ENCODE data around the gene TMEM204. TPM values are rescaled to one million over a fixed set of nuclear protein-coding genes. Genes with fewer than 3 reads are reported as not detected.

Gene TMEM204
- total and polyA plus RNA-seq, 10 of the 15 experiments (the other 5 are each of a cell fraction or from before 2014, with no cell fraction given) = 0.05 to 0.30 (median 0.18) TPM; not detected in 7

GRCh38 chr16:1495889-1496262 is 37.6 kb upstream of the TMEM204 start:
- ChIA-PET SMC1A (ENCODE audit: uncharacterized antibody, unreplicated experiment) (no interaction called here), CTCF (no interaction called here), POLR2A (no interaction called here), RAD21 (ENCODE audit: unreplicated experiment) (no interaction called here)
- DNase-seq (ENCODE audit: low read depth, low spot score) = no peak
- TF ChIP-seq USF2 (IDR thresholded peaks at IDR 0.05; ENCODE audit: borderline replicate concordance, low read depth, low read length) (no peak), SP1 (IDR thresholded peaks at IDR 0.05; ENCODE audit: low read depth, low read length) (no peak), PAX8 (IDR thresholded peaks at IDR 0.05) (no peak), NFXL1 (IDR thresholded peaks at IDR 0.05; ENCODE audit: borderline replicate concordance) (no peak), CBX3 (IDR thresholded peaks at IDR 0.05; ENCODE audit: borderline replicate concordance, low read depth) (no peak), SMAD1 (IDR thresholded peaks at IDR 0.05; ENCODE audit: low read depth, partially characterized antibody) (no peak), EGR1 (IDR thresholded peaks at IDR 0.05; ENCODE audit: borderline replicate concordance in 1 of 2, low read depth in 2 of 2, low read length in 2 of 2) (no peak), MEF2B (IDR thresholded peaks at IDR 0.05; ENCODE audit: partially characterized antibody, poor library complexity, severe bottlenecking) (no peak), SRF (IDR thresholded peaks at IDR 0.05; ENCODE audit: low read depth in 2 of 2, low read length in 2 of 2) (no peak), ZNF24 (IDR thresholded peaks at IDR 0.05) (no peak)
- Histone ChIP-seq H4K20me1 (ENCODE audit: control insufficient read depth, insufficient read depth) (no peaks in the 10 kb centered on the region), H3K4me1 (ENCODE audit: control insufficient read depth, insufficient read depth, low read length) (peaks cover 6% of the 10 kb centered on the region), H3K9ac (ENCODE audit: control insufficient read depth, insufficient read depth, low read length) (no peak overlapping the region), H3K36me3 (ENCODE audit: control insufficient read depth in 2 of 2, insufficient read depth in 2 of 2, low read length in 1 of 2) (peaks cover 3 to 7% of the 10 kb centered on the region in 2 experiments; a peak in 3 of 4 replicates), H2AFZ (ENCODE audit: control insufficient read depth, low read depth, low read length) (no peak overlapping the region), H3K4me2 (ENCODE audit: control insufficient read depth, insufficient read depth) (no peak overlapping the region), H3K4me3 (no peak overlapping the region), H3K79me2 (ENCODE audit: control insufficient read depth, insufficient read depth, low read length) (peaks cover 17% of the 10 kb centered on the region), H3K9me3 (replicated peaks; ENCODE audit: control insufficient read depth, insufficient read depth, low read length) (no peaks in the 10 kb centered on the region), H3K27me3 (replicated peaks in 1 of 2; ENCODE audit: control insufficient read depth in 2 of 2, insufficient read depth in 2 of 2, low read length in 1 of 2) (no peaks in the 10 kb centered on the region), H3K27ac (ENCODE audit: control insufficient read depth, insufficient read depth) (no peak overlapping the region)
- 92% methylated on average over 21 of the region's 25 CpGs for WGBS (ENCODE audit: insufficient coverage, insufficient replicate concordance, low lambda C conversion rate, missing lambda C conversion rate)
- ATAC-seq = no peak
- in situ Hi-C loops (cut with MboI) = no loop called here
- FAIRE-seq = no peak
- BruUV-seq (replicated peaks) = no TSS peak
- intact Hi-C loops (cut with micrococcal nuclease; ENCODE audit: unreplicated experiment) = no loop called here
